ENCODE results near the gene EPAS1.

GRCh38 chr2:46356991-46357390 lies 59.8 kb downstream of the EPAS1 start:
- TF ChIP-seq CTCF (IDR thresholded peaks at IDR 0.05) (no peak), POLR2A (IDR thresholded peaks at IDR 0.05) (no peak)

Measured in uterus (tissue), 2 donors.